CD4-positive, alpha-beta T cell treated with Interleukin-10 for 1 hour (primary cell): ENCODE data around the gene APBA2.

ENCODE experiments used
- DNase-seq: peaks from one replicate; pipeline ENCODE4 v3.0.0-alpha.2; 2020

The APBA2 gene

GRCh38 chr15:28961391-28961790, 75.6 kb downstream of the APBA2 start:
- no peak for DNase-seq

GRCh38 chr15:28962851-28963710, 77.3 kb downstream of the APBA2 start:
- no peak for DNase-seq

GRCh38 chr15:28963711-28964081, 77.9 kb downstream of the APBA2 start:
- DNase-seq: no peak

- DNase-seq: no peak
These were observed 78.3 kb downstream of the APBA2 start for GRCh38 chr15:28964098-28964497.

- DNase-seq: no peak
These were observed 81.3 kb downstream of the APBA2 start for GRCh38 chr15:28967066-28967465.

- no peak for DNase-seq
These were observed 82.2 kb downstream of the APBA2 start for GRCh38 chr15:28967990-28968389.

DNA sequence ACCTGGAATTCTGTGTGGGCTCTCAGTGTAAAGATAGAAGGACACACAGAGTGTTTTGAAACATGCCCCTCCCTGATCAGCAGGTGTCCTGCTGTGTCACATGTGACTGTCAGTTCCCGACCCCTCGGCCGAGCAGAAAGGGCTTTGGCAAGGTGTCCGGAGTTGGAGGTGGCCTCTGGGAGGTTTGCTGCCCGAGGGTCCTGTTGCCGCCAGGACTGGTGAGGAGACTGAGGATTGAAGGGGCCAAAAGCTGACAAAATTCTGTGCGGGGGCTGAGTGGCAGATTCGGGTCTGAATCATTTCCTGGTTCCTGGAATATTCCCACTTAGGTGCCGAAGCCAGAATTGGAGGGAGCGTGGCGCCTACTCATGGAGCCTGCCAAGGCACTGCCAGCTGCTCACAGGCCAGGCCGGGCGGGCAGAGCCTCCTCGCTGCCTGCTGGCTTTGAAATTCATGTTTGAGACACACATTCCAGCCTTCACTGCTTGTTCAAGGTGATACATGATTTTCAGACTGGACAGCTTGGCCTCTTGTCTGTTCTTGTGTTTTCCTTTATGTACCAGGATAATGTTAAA, 83.8 kb downstream of the APBA2 start:
- no peak for DNase-seq

GRCh38 chr15:28974142-28974541, 88.4 kb downstream of the APBA2 start:
- peak; percentile 37 for DNase-seq

GRCh38 chr15:28975766-28976179, 90.0 kb downstream of the APBA2 start:
- peak; percentile 75 for DNase-seq

DNA sequence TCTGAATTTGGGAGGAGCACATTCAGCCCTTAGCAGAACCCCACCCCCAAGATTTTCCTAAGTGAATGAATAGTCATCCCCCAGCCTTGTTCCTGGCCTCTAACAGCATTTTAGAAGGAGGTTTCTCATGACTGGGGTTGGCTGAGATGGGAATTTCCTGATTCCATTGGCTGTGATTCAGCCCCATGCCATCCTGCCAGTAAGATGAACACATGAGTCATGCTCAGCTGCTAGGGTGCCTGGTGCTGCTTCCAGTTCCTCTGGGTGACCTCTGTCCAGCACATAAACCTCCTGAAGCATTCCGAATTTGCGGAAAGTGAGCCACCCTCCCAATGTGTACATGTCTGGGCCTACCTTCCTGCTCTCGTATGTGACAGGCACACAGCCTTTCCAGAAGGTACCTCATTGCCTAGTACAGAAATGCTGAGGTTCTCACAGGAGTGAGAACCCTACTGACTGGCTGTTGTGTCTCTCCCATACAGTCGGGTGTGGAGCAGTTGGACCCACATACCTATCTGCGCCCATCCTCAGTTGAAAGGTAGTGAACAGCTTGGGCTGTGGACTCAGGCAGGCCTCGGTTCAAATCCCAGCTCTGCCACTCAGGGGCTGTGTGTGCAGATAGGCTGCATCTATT, 91.7 kb downstream of the APBA2 start:
- DNase-seq: no peak

- DNase-seq: no peak
These were observed 92.2 kb downstream of the APBA2 start for GRCh38 chr15:28978011-28978378.

DNA sequence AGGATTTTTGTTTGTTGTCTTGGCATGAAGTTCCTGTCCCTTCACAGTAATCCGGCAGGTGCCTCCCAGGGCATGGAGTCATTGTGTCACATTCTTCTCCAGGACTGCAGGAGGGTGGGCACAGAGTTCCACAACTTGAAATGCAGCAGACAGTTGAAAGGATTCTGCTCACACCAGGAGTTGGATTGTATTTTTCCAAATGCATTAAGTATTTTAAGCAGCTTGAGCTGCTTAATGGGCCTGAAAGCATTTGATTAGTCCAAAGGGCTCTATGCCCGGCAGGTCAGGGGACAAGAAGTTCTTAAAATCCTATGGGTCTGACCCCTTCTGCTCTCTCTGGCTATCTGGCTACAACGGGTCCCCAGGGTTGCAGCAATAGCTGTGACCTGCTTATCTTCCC, 92.9 kb downstream of the APBA2 start:
- DNase-seq: no peak

GRCh38 chr15:28979208-28979841, 93.6 kb downstream of the APBA2 start:
- DNase-seq: no peak

DNA sequence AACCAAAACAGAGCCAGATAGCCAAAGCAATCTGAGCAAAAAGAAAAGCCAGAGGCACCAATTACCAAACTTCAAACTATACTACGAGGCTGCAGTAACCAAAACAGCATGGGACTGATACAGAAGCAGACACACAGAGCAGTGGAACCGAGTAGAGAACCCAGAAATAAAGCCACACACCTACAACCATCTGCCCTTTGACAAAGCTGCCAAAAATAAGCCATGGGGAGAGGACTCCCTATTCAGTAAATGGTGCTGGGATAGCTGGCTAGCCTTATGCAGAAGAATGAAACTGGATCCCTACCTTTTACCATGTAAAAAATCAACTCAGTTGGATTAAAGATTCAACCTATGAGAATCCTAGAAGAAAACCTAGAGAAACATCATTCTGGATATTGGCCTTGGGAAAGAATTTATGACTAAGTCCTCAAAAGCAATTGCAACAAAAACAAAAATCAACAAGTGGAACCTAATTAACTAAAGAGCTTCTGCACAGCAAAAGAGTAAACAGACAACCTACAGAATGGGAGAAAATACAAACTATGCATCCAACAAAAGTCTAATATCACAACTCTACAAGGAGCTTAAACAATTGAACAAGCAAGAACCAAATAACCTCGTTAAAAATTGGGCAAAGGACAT, 95.1 kb downstream of the APBA2 start:
- no peak for DNase-seq

- DNase-seq: no peak
These were observed 95.6 kb downstream of the APBA2 start for GRCh38 chr15:28981351-28981720.

GRCh38 chr15:28981921-28982320, 96.1 kb downstream of the APBA2 start:
- DNase-seq: no peak

DNA sequence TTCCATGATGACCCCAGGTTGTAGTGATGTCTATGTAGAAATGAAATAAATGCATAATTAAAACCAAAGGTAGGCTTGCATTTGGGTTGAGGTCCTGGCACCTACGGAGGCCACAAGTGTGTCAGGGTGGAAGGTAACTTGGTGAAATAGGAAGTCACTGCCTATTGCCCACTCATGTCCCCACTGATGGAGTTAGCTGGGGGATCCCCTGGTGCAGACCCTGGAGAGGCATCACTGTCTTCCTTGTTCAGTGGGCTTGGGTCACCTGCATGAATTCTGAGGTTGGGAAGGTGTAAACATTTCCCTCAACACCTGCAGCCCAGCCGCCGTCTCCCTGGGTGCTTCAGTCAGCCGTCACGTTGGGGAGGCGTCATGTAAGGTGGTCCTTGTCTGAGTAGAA, 97.1 kb downstream of the APBA2 start:
- no peak for DNase-seq

DNA sequence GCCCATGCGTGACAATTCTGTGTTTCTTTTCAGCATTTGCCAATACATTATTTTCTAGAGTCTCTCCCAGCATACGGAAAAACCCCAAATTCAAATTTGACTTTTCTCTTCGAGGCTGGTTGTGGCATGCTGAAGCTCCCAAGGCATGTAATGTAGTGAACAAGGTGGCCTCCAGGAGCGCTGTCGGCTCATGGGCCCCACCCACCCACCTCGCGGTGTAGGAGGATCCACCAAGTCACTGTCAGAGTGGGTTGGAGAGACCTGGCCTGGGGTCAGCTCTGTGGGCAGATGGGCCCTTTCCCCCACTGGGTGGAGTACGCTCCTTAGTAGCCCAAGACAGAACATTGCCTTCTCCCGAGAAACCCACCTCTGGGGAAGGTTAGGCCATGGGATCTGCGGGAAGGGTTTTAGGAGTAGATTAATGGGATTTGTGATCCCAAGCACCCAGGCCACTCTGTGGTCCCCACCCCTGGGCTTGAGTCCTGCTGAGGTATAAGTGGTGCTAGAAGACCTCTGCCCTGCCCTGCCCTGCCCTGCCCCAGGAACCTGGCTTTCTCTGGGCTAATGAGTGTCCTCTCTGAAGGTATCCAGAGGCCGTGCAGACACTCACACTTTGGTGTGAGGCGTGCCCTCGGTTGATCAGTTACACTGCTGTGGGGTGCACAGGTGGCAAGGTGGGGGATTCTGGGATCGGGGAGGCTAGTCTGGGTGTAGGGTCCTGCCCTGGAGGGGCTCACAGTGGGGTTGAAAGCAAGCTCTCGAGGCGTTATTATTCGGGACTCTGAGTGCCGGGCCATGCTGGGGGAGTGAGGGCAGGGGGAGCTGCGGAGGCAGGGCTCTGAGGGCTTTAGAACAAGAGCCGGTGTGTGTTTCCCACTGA, 97.9 kb downstream of the APBA2 start:
- no peak for DNase-seq

GRCh38 chr15:28984421-28985315, 98.9 kb downstream of the APBA2 start:
- DNase-seq: no peak

DNA sequence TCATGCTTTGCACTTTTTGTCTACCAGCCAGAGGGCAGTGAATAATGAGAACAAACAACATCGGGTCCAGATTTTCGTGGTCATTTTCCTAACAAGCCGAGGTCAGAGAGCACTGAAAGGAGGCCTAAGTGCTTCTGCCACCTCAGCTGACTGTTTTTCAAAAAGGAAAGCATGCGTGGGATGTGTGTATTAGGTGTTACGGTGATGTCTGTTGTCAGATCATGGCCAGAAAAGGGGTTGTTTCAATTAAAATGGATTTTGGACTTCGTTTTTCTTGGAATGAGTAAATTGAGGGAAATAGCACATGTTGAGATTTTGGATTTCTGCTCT, 99.5 kb downstream of the APBA2 start:
- DNase-seq: no peak

DNA sequence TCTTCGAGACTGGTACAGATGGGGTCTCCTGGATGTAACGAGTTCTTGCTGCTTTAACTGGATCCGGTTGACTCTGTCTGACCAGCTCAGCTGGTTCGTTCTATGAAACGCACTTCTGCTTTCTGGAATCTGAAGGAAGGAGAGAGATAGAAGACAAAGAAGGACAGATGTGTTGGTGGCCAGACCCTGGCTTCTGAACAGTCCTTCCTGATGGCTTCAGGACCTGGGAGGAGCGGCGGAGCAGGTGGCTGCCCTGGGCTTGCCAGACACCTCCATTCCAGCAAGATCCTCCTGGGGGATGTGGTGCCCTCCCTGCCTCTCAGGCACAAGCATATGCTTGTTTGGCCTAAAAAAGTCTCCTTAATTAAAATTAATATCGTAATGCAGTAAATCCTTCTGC, 99.9 kb downstream of the APBA2 start:
- no peak for DNase-seq
